ENCODE data around the gene LRPAP1.
A peak's percentile ranks its signal among the peaks of the same experiment; 100 is the strongest.

LRPAP1 gene

DNA sequence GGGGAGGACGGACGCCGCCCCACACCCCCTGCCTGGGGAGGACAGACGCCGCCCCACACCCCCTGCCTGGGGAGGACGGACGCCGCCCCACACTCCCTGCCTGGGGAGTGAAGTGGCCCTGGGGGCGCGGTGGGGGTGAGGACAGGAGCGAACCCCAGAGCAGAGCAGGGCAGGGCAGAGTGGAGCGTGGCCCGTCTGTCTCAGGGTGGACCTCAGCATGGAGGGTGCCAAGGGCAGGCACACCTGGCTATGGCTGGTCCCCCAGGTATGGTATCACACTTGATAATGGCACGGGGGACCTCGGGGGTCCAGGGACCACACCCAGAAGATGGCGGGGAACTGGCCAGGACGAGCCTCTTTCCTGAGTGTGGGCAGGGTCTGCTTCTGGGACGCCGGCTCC lies 9.6 kb downstream of the LRPAP1 start:
- Mint-ChIP-seq H3K27me3 (no peaks in the 10 kb centered on the region), H3K27ac (no peak overlapping the region), H3K9me3 (no peaks in the 10 kb centered on the region), H3K4me3 (no peak overlapping the region), H3K4me1 (peaks cover 7 to 11% of the 10 kb centered on the region in 2 donors), H3K36me3 (peaks cover 36 to 43% of the 10 kb centered on the region in 2 donors)
- DNase-seq (no peak), ATAC-seq (replicated peaks) (no peak)

DNA sequence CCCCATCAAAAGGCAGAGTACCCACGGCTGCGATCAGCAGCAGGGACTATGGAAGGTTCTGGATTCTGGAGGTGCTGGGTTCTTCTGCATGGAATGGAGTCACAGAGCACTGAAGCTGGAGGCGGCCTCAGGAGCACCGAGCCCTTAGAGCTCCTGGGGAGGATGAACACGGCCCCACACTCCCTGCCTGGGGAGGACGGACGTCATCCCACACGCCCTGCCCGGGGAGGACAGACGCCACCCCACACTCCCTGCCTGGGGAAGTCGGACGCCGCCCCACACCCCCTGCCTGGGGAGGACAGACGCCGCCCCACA lies 9.9 kb downstream of the LRPAP1 start:
- H3K9me3 Mint-ChIP-seq, result no peaks in the 10 kb centered on the region

DNA sequence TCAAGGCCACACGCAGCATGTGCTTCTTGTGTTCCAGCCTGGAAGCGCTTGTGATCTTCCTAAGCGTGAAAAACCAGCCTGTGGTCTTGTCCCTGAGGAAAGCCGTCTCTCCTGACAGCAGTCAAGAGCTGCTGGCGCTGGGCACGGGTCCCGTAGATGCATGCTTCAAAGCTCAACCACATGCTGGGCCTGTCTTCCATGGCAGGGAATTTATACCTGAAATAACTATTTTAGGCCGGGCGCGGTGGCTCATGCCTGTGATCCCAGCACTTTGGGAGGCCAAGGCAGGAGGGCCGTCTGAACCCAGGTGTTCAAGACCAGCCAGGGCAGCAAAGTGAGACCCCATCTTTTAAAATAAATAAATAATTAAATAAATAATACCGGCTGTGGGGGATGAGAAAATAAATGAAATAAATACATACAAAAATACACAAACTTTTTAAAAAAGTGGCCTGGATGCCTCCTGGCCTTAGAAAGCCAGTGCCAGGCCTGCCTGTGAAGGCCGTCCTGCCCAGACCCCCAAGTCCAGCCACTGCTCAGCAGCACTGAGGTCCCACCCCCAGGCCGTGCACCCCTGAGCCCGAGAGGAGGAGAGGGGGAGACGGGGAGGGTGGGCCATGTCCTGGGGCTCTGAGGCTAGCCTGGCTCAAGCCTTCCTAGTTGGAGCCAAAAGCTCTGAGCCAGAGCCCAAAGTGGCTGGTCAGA lies 10.4 kb downstream of the LRPAP1 start:
- Mint-ChIP-seq H3K4me1 (peaks cover 5 to 7% of the 10 kb centered on the region in 2 donors), H3K36me3 (peaks cover 38 to 45% of the 10 kb centered on the region in 2 donors), H3K27me3 (no peaks in the 10 kb centered on the region), H3K4me3 (no peak overlapping the region), H3K9me3 (no peaks in the 10 kb centered on the region), H3K27ac (no peak overlapping the region)
- DNase-seq, result no peak
- no peak for ATAC-seq (replicated peaks)

More for the DNA sequence above, 9.9 kb downstream of the LRPAP1 start:
- peaks cover 38 to 44% of the 10 kb centered on the region in 2 donors for H3K36me3 Mint-ChIP-seq
- H3K4me1 Mint-ChIP-seq, result peaks cover 7% of the 10 kb centered on the region in 2 donors
- no peak overlapping the region for H3K4me3 Mint-ChIP-seq
- DNase-seq, result no peak
- no peak for ATAC-seq (replicated peaks)
- H3K27ac Mint-ChIP-seq, result no peak overlapping the region
- H3K27me3 Mint-ChIP-seq, result no peaks in the 10 kb centered on the region

DNA sequence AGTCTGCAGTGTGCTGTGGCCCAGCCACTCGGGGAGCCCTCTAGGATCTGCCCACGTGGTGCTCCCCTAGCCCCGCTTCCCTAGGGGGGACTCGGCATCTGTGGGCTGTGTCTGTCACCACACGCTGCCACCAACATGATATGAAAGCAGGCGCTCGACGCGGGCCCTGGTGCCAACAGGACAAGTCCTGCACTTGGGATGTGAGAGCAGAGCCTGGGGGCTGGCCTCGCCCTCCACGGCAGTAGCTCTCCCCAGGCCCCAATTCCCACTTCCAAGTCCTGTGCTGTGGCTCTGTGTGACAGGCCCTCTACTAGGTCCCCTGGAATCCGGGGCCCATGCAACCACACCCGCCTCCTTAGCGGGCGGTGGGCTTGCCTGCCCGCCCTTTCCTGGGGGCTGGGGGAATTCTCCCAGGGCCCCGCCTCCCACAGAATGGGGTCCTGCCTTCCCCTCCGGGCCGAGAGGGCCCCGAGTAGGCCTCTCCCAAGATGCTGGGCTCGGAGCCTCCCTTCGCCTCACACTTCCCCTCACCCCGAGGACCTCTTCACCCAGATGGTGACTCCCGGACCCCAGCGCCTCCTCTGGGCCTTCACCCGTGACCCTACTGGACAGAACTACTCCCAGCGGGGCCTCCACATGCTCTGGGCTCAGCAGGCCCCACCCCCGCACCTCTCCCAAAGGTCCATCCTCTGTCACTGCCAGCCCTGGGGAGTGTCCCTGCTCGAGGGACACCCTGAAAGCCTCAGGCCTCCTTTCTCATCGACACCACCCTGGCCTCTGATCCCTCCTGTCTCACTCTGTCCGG lies 11.2 kb downstream of the LRPAP1 start:
- no peaks in the 10 kb centered on the region for H3K27me3 Mint-ChIP-seq
- DNase-seq (no peak), ATAC-seq (replicated peaks) (no peak)
- no peak overlapping the region for H3K27ac Mint-ChIP-seq
- H3K9me3 Mint-ChIP-seq, result no peaks in the 10 kb centered on the region
- H3K4me3 Mint-ChIP-seq, result no peak overlapping the region
- H3K4me1 Mint-ChIP-seq, result peaks cover 0 to 4% of the 10 kb centered on the region in 2 donors
- peaks cover 41 to 49% of the 10 kb centered on the region in 2 donors for H3K36me3 Mint-ChIP-seq

DNA sequence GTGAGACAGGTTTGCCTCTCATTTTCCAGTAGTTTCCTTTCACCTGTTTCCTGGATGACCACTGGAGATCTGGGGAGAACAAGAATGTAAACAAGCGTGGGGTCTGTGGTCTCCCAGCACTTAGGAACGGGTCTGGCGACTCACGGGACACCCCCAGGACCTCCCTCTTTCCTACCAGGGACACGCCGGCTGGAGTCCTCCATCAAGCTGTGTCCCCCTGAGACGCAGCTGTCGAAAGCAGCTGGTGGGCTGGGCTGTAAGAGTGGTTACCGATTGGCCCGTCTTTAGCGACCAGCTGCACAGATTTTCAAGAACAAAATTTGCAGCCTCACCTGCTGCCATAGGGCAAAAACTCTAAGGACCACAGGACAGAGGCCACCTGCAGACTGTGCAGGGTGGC lies 11.9 kb downstream of the LRPAP1 start:
- DNase-seq, result no peak
- Mint-ChIP-seq H3K27me3 (no peaks in the 10 kb centered on the region), H3K36me3 (peaks cover 47 to 53% of the 10 kb centered on the region in 2 donors), H3K9me3 (no peaks in the 10 kb centered on the region), H3K4me1 (peaks cover 5% of the 10 kb centered on the region in 2 donors), H3K4me3 (no peak overlapping the region), H3K27ac (peak overlapping the region; percentile 25)
- ATAC-seq (replicated peaks), result no peak

DNA sequence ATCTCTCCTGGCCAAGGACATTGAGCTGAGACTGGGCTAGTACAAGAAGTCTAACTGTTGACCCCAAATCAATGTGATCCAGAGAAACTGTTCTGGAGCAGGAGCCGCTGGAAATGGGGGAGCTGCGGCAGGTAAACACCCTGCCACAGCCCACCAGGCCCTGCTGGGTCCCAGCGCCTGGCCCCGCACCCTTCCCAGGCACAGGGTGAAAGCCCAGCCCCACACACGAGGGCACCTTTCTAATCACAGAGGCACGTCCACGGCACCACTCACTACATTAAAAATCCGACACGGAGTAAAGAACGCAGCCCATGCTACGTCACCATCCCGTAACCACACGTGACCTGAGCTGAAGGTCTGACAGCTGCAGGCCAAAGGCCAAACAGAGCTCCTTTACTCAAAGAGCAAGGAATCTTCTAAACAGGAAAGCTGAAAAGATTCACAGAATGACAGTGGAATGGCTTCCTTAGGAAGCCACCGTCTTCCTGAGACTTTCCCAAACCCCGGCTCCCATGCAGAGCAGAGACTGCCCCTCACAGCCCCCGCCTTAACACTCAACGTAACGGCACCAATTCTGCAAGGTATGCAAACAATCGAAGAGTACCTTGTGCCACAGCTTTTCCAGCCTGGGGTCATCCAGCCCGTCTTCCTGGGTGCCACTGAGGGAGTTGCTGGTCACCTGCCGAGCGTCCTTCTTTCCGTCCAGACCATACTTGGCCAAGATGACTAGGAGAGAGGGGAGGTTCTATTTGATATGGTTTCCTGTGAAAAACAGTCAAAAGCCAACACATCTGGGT lies 12.6 kb downstream of the LRPAP1 start:
- Mint-ChIP-seq H3K9me3 (no peaks in the 10 kb centered on the region), H3K27me3 (no peaks in the 10 kb centered on the region), H3K36me3 (peaks cover 50 to 55% of the 10 kb centered on the region in 2 donors), H3K27ac (peak overlapping the region; percentile 42), H3K4me1 (peaks cover 3 to 5% of the 10 kb centered on the region in 2 donors), H3K4me3 (no peak overlapping the region)
- DNase-seq (no peak), ATAC-seq (replicated peaks) (no peak)

DNA sequence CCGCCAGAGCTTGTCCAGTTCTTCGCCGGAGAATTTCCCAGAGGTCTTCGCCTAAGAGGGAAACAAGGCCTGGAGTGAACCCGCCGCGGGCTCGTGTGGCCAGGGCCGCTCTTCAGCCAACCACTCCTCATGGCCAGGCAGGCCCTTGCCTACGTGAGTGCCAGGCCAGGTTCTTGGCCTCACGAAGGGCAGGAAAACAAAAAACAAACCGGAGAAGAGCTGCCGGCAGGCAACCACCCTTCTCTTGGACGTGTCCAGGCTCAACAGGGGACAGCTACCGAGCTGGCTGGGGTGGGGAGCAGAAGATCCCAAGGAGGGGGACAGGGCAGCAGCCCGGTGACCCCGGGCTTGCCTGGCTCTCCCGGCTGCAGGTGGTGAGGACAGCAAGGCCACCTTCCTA lies 13.3 kb downstream of the LRPAP1 start:
- Mint-ChIP-seq H3K4me3 (no peak overlapping the region), H3K9me3 (no peaks in the 10 kb centered on the region), H3K36me3 (peaks cover 49 to 55% of the 10 kb centered on the region in 2 donors), H3K4me1 (peaks cover 3 to 5% of the 10 kb centered on the region in 2 donors), H3K27me3 (no peaks in the 10 kb centered on the region), H3K27ac (no peak overlapping the region)
- DNase-seq, result no peak
- ATAC-seq (replicated peaks), result no peak

DNA sequence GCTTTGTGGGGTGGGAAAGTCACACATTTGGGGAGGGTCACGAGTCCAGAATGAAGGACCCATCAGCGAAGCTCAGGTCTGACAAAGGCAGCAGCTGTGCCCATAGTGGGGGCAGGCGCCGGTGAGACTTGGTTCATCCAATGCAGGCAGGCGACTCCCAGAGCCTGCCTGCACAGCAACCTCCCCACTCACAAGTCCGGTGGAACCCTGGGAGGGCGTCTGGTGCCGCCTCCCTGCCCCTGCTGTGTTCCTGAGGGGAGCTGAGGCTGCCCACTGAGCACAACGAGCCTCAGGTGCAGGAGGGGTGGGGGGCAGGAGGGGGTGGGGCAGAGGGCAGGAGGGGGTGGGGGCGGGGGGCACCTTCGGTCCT lies 13.7 kb downstream of the LRPAP1 start:
- Mint-ChIP-seq H3K27me3 (no peaks in the 10 kb centered on the region), H3K27ac (no peak overlapping the region), H3K36me3 (peaks cover 50 to 56% of the 10 kb centered on the region in 2 donors), H3K9me3 (no peaks in the 10 kb centered on the region), H3K4me1 (peaks cover 3 to 5% of the 10 kb centered on the region in 2 donors), H3K4me3 (no peak overlapping the region)
- DNase-seq, result no peak
- no peak for ATAC-seq (replicated peaks)

DNA sequence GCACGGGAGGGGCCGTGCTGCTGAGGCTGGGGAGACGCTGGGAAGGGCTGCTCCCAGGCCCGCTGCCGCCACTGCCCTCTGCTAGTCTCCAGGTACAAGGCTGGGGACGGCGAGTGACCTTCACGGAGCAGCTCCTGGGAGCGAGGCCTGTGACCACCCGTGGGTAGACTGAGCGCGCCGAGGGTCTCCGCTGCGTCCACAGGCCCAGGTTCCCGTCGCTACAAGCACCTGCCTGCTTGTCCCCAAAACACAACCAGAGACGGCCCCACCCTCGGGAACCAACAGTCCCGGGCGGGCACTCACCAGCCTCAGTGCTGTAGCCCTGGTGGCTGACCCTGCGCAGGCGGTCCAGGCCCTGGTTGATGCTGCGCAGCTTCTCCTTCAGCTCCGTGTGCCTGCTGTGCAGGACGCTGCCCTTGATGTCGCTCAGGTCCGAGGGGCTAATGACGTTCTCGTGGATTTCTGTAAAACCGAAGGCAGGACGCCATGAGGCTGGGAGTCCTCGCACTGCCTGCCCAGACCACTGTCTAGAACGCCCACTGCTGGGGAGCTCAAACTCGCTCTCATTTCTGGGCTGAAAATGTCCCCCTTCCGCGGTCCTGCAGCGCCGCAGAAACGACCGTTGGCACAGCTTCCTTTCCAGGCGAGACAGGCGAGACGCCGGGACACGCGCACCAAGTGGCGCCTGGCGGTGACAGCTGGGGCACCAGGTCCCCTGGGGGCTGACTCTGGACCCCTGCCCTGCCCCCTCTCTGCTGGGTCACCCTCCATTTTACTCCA lies 14.3 kb downstream of the LRPAP1 start:
- H3K27ac Mint-ChIP-seq, result no peak overlapping the region
- H3K27me3 Mint-ChIP-seq, result no peaks in the 10 kb centered on the region
- H3K36me3 Mint-ChIP-seq, result peaks cover 52 to 59% of the 10 kb centered on the region in 2 donors
- ATAC-seq (replicated peaks) (no peak), DNase-seq (no peak)
- no peaks in the 10 kb centered on the region for H3K9me3 Mint-ChIP-seq
- H3K4me1 Mint-ChIP-seq, result peaks cover 3 to 5% of the 10 kb centered on the region in 2 donors
- H3K4me3 Mint-ChIP-seq, result no peak overlapping the region

DNA sequence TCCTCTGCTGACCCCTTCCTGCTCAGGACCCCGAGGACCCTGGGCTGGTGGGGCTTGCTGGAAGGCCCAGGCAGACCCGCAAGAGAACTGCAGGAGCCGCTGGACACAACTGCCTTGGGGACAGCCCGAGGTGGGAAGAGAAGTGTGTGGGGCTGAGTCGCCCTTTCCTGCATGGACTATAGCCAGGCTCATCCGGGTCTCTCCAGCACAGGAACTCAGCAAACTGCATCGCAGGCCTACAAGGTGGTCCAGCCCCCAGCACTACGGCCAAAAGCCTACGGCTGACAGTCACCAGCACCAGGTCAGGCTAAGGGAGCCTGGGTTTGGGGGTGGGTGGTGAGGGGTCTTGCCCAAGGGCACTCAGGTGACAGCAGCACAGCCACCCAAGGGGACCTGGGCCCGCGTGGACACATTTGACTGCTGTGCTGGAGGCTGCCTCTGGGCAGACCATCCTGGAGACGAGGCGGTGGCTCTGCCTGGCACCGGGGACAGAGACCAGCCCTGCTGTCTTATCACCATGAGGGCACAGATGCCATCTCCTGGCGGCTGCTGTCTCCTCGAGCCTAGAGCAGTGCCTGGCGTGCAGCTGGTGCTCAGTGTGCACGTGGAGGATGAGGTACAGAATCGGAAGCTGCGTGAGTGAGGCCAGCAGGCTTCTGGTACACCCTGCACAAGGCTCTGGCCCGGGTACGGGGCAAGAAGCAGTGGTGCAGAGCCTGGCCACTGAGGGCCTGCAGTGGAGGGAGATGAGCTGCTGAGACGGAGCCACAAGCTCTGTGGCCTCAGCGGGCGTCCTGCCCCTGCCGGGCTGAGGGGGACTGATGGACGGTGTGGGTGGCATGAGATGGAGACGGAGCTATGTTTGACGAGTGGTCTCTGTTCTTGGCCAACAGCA lies 15.1 kb downstream of the LRPAP1 start:
- Mint-ChIP-seq H3K4me1 (peaks cover 3 to 5% of the 10 kb centered on the region in 2 donors), H3K4me3 (no peak overlapping the region), H3K27me3 (no peaks in the 10 kb centered on the region), H3K9me3 (no peaks in the 10 kb centered on the region), H3K27ac (no peak overlapping the region), H3K36me3 (peaks cover 61 to 65% of the 10 kb centered on the region in 2 donors)
- no peak for ATAC-seq (replicated peaks)
- no peak for DNase-seq

DNA sequence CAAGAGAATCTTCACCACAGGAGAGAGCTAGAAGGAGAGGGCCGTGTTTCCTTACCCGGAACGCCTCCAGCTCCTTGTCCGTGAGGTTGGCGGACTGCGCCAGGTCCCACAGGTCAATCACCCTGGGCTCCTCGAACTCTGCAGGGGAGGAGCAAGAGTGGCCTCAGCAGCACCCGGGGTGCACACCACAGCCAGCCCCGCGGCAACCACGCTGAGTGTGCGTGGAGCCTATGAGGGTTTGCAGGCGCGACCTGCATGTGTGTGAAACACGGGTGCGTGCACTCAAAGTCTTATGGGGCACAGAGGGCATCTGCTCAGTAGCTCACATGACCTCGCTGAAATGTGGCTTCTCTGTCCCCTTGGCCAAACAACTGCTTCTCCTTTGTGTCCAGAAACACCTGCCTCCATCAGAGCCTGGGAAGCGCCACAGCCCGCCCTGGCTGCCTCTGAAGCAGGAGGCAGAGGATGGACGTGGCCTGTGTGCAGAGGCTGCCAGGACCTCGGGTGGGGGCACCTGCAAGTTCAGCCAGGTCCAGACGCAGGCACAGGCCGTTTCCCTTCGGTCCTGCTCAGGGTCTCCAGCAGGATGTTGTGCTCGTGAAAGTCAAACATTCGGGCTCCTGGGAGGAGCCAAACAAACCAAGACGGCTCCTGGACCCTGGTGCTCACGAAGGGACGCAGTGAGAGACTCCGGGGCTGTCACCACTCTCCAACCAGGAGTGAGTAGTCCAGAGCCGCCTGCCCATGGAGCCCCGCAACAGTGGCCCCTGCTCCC lies 16.0 kb downstream of the LRPAP1 start:
- H3K36me3 Mint-ChIP-seq, result peaks cover 62 to 65% of the 10 kb centered on the region in 2 donors
- DNase-seq (no peak), ATAC-seq (replicated peaks) (no peak)
- H3K27ac Mint-ChIP-seq, result no peak overlapping the region
- no peak overlapping the region for H3K4me3 Mint-ChIP-seq
- H3K27me3 Mint-ChIP-seq, result no peaks in the 10 kb centered on the region
- H3K9me3 Mint-ChIP-seq, result no peaks in the 10 kb centered on the region
- H3K4me1 Mint-ChIP-seq, result peaks cover 1 to 5% of the 10 kb centered on the region in 2 donors

DNA sequence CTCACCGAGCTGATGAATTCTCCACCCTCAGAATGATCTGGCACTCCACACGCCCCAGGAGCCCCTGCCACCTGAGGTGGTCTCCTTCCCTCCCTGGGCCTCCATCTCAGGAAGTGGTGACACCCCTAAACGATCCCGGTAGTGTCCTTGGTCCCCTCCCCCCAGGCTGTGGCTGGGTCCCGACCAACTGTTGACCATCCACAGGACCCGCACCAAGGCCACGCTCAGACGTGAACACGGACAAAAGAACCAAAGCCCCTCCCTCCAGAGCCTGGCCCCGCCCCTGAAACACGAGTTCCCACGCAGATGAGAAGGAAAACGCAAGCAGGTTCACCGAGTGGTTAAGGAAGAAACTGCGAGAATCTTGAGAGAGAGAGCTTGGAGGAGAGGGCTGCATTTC lies 16.6 kb downstream of the LRPAP1 start:
- H3K9me3 Mint-ChIP-seq, result no peaks in the 10 kb centered on the region
- ATAC-seq (replicated peaks) (no peak), DNase-seq (no peak)
- H3K36me3 Mint-ChIP-seq, result peaks cover 65 to 69% of the 10 kb centered on the region in 2 donors
- peaks cover 1 to 5% of the 10 kb centered on the region in 2 donors for H3K4me1 Mint-ChIP-seq
- no peak overlapping the region for H3K4me3 Mint-ChIP-seq
- peak overlapping the region; percentile 65 for H3K27ac Mint-ChIP-seq
- no peaks in the 10 kb centered on the region for H3K27me3 Mint-ChIP-seq
